Measurements from ENCODE around the gene NSMF. TPM values are rescaled to one million over a fixed set of nuclear protein-coding genes. Genes with fewer than 3 reads are reported as not detected.
A peak's percentile ranks its signal among the peaks of the same experiment; 100 is the strongest.

The NSMF gene
- 10 to 100 TPM; 16.2 to 26.2 TPM for total RNA-seq

- peaks cover 0 to 34% of the 10 kb centered on the region in 2 donors for H3K4me1 ChIP-seq
- TF ChIP-seq CTCF (IDR thresholded peaks at IDR 0.05) = no peak
- peak within 1 kb of the TSS; percentile 65 to 73 for H3K27ac ChIP-seq
- H3K4me3 ChIP-seq = peak within 1 kb of the TSS; percentile 45 to 72
- no peaks in the 10 kb centered on the region for H3K36me3 ChIP-seq
- H3K9me3 ChIP-seq = no peaks in the 10 kb centered on the region
- peak; percentile 94 for DNase-seq (ENCODE audit: low spot score)
- no peaks in the 10 kb centered on the region for H3K27me3 ChIP-seq
These were observed at the start of gene NSMF for GRCh38 chr9:137459152-137459600. TSS of gene NSMF (minus strand) at chr9:137459334. CDS start at chr9:137459102, 232 bp downstream.

- Histone ChIP-seq H3K4me1 (no peaks in the 10 kb centered on the region), H3K27me3 (no peaks in the 10 kb centered on the region), H3K27ac (no peak overlapping the region), H3K4me3 (no peak overlapping the region), H3K36me3 (no peaks in the 10 kb centered on the region), H3K9me3 (no peaks in the 10 kb centered on the region)
- DNase-seq (ENCODE audit: low spot score) = no peak
- no peak for TF ChIP-seq CTCF (IDR thresholded peaks at IDR 0.05)
These were observed 47.6 kb upstream of the NSMF start for GRCh38 chr9:137506702-137507171.

DNA sequence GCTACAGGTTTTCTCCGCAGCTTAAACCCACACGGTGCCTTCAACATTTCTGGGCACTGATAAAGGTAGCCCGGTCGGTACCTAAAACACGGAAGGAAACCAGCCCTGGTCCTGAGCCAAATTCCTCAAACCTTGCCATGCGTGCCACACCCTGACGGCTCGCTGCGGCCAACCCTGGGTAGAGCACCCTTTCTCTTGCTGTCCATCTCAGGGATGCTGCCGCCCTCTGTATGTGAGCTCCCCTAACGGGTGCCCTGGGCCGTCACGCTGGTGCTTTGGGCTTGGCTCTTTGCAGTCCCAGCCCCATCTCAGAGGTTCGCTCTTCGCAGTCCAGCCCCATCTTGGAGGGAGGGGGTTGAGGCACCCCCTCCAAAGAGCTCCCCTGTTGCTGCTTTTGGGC, 47.1 kb upstream of the NSMF start:
- TF ChIP-seq CTCF (IDR thresholded peaks at IDR 0.05) = no peak
- no peak overlapping the region for H3K27ac ChIP-seq
- no peaks in the 10 kb centered on the region for H3K36me3 ChIP-seq
- no peak overlapping the region for H3K4me3 ChIP-seq
- H3K27me3 ChIP-seq = no peaks in the 10 kb centered on the region
- H3K9me3 ChIP-seq = no peaks in the 10 kb centered on the region
- no peaks in the 10 kb centered on the region for H3K4me1 ChIP-seq
- no peak for DNase-seq (ENCODE audit: low spot score)

DNA sequence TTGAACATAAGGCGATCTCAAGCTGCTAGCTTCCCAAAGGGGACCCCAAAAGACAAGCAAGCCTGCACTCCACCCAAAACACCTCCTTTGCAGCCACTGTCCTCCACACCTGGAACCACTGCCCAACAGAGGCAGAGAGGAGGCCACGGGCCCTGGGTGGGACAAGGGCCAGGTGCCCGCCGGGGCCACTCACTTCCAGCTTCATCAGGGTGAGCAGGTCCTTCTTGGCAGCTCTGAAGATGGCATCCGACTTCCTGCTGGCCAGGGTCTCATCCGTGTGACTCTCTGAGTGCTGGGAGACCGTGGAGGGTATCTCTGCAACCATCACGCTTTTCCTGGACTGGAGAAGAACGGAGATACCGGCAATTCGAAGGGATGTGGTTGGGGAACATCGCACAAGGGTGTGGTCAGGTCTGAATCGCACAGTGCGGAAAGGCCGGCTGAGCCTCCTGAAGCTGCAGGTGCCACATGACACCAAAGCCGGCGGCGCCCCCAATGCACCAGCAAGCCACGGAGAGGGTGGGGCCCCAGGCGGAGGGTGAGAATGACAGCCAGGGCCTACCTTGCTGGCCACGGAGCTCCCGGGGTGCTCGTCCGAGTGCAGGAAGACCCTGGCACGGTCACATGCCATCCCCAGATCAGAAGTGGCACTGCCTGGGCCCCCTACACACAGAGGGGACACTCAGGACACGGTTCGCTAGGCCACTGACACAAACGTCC, 46.4 kb upstream of the NSMF start:
- H3K36me3 ChIP-seq = peaks cover 1% of the 10 kb centered on the region
- no peak for TF ChIP-seq CTCF (IDR thresholded peaks at IDR 0.05)
- no peaks in the 10 kb centered on the region for H3K27me3 ChIP-seq
- H3K27ac ChIP-seq = no peak overlapping the region
- no peaks in the 10 kb centered on the region for H3K4me1 ChIP-seq
- H3K4me3 ChIP-seq = no peak overlapping the region
- H3K9me3 ChIP-seq = no peaks in the 10 kb centered on the region
- no peak for DNase-seq (ENCODE audit: low spot score)

GRCh38 chr9:137504432-137504777, 45.3 kb upstream of the NSMF start:
- Histone ChIP-seq H3K27me3 (no peaks in the 10 kb centered on the region), H3K4me3 (no peak overlapping the region), H3K36me3 (peaks cover 7% of the 10 kb centered on the region), H3K4me1 (no peaks in the 10 kb centered on the region), H3K27ac (no peak overlapping the region), H3K9me3 (no peaks in the 10 kb centered on the region)
- TF ChIP-seq CTCF (IDR thresholded peaks at IDR 0.05) = no peak
- no peak for DNase-seq (ENCODE audit: low spot score)
